Measurements from ENCODE around the gene PPP1R10.

DNA sequence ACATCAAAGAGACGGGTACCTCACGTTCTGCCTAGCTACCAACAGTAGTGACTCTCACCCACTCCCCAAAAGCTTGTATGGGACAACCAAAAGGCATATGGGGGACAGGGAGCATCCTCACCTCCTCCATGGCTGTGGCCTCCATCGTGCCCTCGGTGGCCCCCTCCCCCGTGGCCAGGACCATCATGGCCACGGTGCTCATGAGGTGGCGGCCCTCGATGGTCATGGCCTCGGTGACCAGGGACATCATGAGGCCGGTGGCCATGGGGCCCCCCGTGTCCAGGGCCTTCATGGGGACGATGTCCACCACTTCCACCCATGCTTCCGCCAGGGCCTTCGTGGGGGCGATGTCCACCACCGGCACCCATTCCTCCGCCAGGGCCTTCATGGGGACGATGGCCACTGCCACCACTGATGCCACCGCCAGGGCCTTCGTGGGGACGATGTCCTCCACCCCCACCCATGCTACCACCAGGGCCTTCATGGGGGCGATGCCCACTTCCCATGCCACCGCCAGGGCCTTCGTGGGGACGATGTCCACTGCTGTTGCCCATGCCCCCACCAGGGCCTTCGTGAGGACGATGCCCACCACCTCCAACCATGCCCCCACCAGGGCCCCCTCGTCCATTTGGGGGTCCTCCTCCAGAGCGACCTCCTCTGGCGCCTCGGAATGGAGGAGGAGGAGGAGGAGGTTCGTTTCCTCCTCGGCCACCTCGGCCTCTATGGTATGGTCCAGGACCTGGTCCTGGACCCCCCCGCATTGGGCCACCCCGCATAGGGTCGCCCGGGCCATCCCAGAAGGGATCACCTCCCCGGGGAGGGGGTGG is 15.0 kb downstream of the PPP1R10 start:
- TF ChIP-seq, protein P1, sequence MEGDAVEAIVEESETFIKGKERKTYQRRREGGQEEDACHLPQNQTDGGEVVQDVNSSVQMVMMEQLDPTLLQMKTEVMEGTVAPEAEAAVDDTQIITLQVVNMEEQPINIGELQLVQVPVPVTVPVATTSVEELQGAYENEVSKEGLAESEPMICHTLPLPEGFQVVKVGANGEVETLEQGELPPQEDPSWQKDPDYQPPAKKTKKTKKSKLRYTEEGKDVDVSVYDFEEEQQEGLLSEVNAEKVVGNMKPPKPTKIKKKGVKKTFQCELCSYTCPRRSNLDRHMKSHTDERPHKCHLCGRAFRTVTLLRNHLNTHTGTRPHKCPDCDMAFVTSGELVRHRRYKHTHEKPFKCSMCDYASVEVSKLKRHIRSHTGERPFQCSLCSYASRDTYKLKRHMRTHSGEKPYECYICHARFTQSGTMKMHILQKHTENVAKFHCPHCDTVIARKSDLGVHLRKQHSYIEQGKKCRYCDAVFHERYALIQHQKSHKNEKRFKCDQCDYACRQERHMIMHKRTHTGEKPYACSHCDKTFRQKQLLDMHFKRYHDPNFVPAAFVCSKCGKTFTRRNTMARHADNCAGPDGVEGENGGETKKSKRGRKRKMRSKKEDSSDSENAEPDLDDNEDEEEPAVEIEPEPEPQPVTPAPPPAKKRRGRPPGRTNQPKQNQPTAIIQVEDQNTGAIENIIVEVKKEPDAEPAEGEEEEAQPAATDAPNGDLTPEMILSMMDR (IDR thresholded peaks at IDR 0.05; ENCODE audit: low read depth, low read length, poor library complexity, severe bottlenecking), result no peak
- no peak for TF ChIP-seq EZH2phosphoT487 (IDR thresholded peaks at IDR 0.05; ENCODE audit: borderline replicate concordance, low read length)

Measured in DOHH2 (cell line).